Type B pancreatic cell (in vitro differentiated cells): ENCODE measurements around the gene AKR1C4. TPM values are rescaled to one million over a fixed set of nuclear protein-coding genes. Genes with fewer than 3 reads are reported as not detected.
"Not testable (repeated sequence)": the region's sequence is repeated elsewhere in the genome, so short reads cannot be mapped to it uniquely, and the experiment has no call there.

Experiments
- DNase-seq: peaks from one replicate; pipeline ENCODE4 v3.0.0; 2021; ENCODE audit warnings: mixed read lengths; ENCODE audit not compliant: unreplicated experiment; ENCODE audit errors: extremely low spot score
- H3K27ac Mint-ChIP-seq: 2 replicates; pipeline ENCODE4 v1.8.0; 2021; ENCODE audit warnings: mild to moderate bottlenecking, mixed read lengths
- H3K27me3 Mint-ChIP-seq: 2 replicates; pipeline ENCODE4 v1.8.0; 2021; ENCODE audit warnings: mixed read lengths
- H3K36me3 Mint-ChIP-seq: 2 replicates; pipeline ENCODE4 v1.8.0; 2021; ENCODE audit warnings: mixed read lengths
- H3K4me1 Mint-ChIP-seq: one replicate; pipeline ENCODE4 v1.8.0; 2021; ENCODE audit warnings: mixed read lengths; ENCODE audit not compliant: unreplicated experiment
- H3K4me3 Mint-ChIP-seq: 2 replicates; pipeline ENCODE4 v1.8.0; 2021; ENCODE audit warnings: mild to moderate bottlenecking, mixed read lengths
- H3K9me3 Mint-ChIP-seq: 2 replicates; pipeline ENCODE4 v1.8.0; 2021; ENCODE audit warnings: mixed read lengths
- CTCF ChIP-seq: fragments of 200-600 bp; sonication (generic); conservative IDR thresholded peaks from 2 replicates; pipeline ENCODE4 v1.5.0; 2021; ENCODE audit warnings: antibody characterized with exemption, mild to moderate bottlenecking
- total RNA-seq: library from RNA; stranded (reverse); gene quantifications from 2 replicates; pipeline ENCODE4 v1.2.1, GENCODE V29; 2021; ENCODE audit warnings: low replicate concordance

Gene AKR1C4
- total RNA-seq, 1 donor from 2014 or later: 0.34 TPM

DNA sequence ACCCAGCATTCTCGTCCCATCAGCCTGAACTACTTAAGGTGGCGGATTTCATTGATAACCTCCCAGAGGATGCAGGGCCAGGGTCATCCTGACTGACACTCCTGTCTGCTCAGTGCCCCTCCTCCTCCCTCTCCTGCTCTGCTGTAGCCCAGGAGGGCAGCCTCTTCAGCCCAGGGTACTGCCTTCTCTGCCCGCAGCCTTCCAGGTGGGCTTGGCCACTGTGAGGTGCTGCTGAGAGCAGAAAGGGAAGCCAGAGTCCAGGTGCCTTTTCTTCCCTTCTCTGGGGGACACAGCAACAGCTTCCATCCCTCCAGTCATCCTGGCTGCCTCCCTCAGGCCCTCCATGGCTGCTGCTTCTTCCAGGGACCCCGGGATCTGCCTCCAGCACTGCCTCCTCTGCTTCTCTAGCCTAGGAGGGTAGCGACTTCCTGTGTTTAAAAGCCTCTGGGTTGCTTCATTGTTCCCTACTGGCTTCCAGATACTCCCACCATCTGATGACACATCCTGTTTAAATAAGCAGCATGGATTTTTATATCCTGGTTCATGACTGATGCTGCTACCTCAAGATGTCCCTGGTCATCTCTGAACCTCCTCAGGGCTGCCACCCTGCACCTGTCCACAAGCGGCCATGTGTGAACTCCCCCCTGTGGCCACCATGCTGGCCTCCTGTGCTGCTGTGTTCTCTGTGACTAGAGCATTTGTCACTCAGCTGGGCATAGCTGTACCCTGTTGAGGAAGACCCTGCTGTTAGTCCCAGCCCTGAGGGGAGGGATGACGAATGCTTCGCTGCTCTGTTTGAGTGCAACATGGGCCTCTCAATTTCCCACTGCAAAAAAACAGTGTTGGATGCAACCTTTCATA is 55.8 kb downstream of the AKR1C4 start:
- Mint-ChIP-seq H3K27ac (no peak overlapping the region), H3K9me3 (no peaks in the 10 kb centered on the region), H3K4me1 (no peaks in the 10 kb centered on the region), H3K36me3 (no peaks in the 10 kb centered on the region), H3K4me3 (no peak overlapping the region), H3K27me3 (no peaks in the 10 kb centered on the region)
- no peak for TF ChIP-seq CTCF
- DNase-seq: no peak

DNA sequence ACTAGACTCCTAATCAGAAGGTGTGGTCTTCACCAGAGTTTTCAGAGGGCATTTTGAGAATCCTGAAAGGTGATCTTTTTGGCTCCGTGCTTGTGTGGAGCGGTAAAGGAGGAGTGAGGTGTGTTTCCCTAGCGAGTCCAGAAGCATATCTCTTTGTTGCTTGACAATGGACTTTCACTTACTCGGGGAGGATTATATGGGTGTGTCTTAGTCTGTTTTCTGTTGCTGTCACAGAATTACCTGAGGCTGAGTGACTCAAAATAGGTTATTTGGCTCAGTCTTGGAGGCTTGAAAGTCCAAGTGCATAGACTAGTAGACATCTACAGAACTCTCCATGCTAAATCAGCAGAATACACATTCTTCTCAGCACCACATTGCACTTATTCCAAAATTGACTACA is 57.9 kb downstream of the AKR1C4 start:
- no peaks in the 10 kb centered on the region for H3K9me3 Mint-ChIP-seq
- H3K27me3 Mint-ChIP-seq: no peaks in the 10 kb centered on the region
- TF ChIP-seq CTCF: no peak
- no peak for DNase-seq
- no peaks in the 10 kb centered on the region for H3K36me3 Mint-ChIP-seq
- peak overlapping the region; percentile 9 for H3K27ac Mint-ChIP-seq
- peak overlapping the region; percentile 15 for H3K4me3 Mint-ChIP-seq
- H3K4me1 Mint-ChIP-seq: no peaks in the 10 kb centered on the region

- not testable (repeated sequence) for H3K4me1 Mint-ChIP-seq, H3K36me3 Mint-ChIP-seq, H3K9me3 Mint-ChIP-seq, DNase-seq, H3K27ac Mint-ChIP-seq, H3K4me3 Mint-ChIP-seq, H3K27me3 Mint-ChIP-seq
These were observed 61.1 kb downstream of the AKR1C4 start for GRCh38 chr10:5257768-5258167.

- H3K27ac Mint-ChIP-seq: no peak overlapping the region
- peaks cover 7% of the 10 kb centered on the region for H3K9me3 Mint-ChIP-seq
- no peak for TF ChIP-seq CTCF
- no peak for DNase-seq
- H3K36me3 Mint-ChIP-seq: peaks cover 5% of the 10 kb centered on the region
- H3K4me1 Mint-ChIP-seq: no peaks in the 10 kb centered on the region
- peak overlapping the region; percentile 19 for H3K4me3 Mint-ChIP-seq
- no peaks in the 10 kb centered on the region for H3K27me3 Mint-ChIP-seq
These were observed 62.7 kb downstream of the AKR1C4 start for GRCh38 chr10:5259132-5259951.

- no peaks in the 10 kb centered on the region for H3K4me1 Mint-ChIP-seq
- TF ChIP-seq CTCF: no peak
- H3K27ac Mint-ChIP-seq: no peak overlapping the region
- peak overlapping the region; percentile 19 for H3K4me3 Mint-ChIP-seq
- no peaks in the 10 kb centered on the region for H3K27me3 Mint-ChIP-seq
- no peak for DNase-seq
- peaks cover 7% of the 10 kb centered on the region for H3K9me3 Mint-ChIP-seq
- H3K36me3 Mint-ChIP-seq: peaks cover 5% of the 10 kb centered on the region
These were observed 63.4 kb downstream of the AKR1C4 start for GRCh38 chr10:5259952-5260578.
